ENCODE results near the gene FHOD3.

Gene FHOD3

GRCh38 chr18:36610661-36611060 is 313.1 kb downstream of the FHOD3 start:
- no peak for TF ChIP-seq REST (IDR thresholded peaks at IDR 0.05; ENCODE audit: insufficient read depth in 1 of 2, low read depth in 2 of 2, low read length in 2 of 2)
- TF ChIP-seq TAF1 (IDR thresholded peaks at IDR 0.05; ENCODE audit: borderline replicate concordance, insufficient read depth, low read length): no peak
- TF ChIP-seq SIN3A (IDR thresholded peaks at IDR 0.05; ENCODE audit: borderline replicate concordance, insufficient read depth, low read length): no peak
- TF ChIP-seq POLR2AphosphoS5 (IDR thresholded peaks at IDR 0.05; ENCODE audit: low read depth, low read length): no peak
- TF ChIP-seq FOXP2 (optimal IDR thresholded peaks at IDR 0.05; ENCODE audit: borderline replicate concordance, extremely low read depth, extremely low read length, insufficient read depth): no peak

- no peak for TF ChIP-seq REST (IDR thresholded peaks at IDR 0.05; ENCODE audit: insufficient read depth in 1 of 2, low read depth in 2 of 2, low read length in 2 of 2)
- TF ChIP-seq FOXP2 (optimal IDR thresholded peaks at IDR 0.05; ENCODE audit: borderline replicate concordance, extremely low read depth, extremely low read length, insufficient read depth): no peak
- TF ChIP-seq POLR2AphosphoS5 (IDR thresholded peaks at IDR 0.05; ENCODE audit: low read depth, low read length): no peak
- TF ChIP-seq TAF1 (IDR thresholded peaks at IDR 0.05; ENCODE audit: borderline replicate concordance, insufficient read depth, low read length): no peak
- no peak for TF ChIP-seq SIN3A (IDR thresholded peaks at IDR 0.05; ENCODE audit: borderline replicate concordance, insufficient read depth, low read length)
Observed at GRCh38 chr18:36613069-36613468, 315.6 kb downstream of the FHOD3 start.

- no peak for TF ChIP-seq TAF1 (IDR thresholded peaks at IDR 0.05; ENCODE audit: borderline replicate concordance, insufficient read depth, low read length)
- no peak for TF ChIP-seq REST (IDR thresholded peaks at IDR 0.05; ENCODE audit: insufficient read depth in 1 of 2, low read depth in 2 of 2, low read length in 2 of 2)
- no peak for TF ChIP-seq POLR2AphosphoS5 (IDR thresholded peaks at IDR 0.05; ENCODE audit: low read depth, low read length)
- no peak for TF ChIP-seq SIN3A (IDR thresholded peaks at IDR 0.05; ENCODE audit: borderline replicate concordance, insufficient read depth, low read length)
- no peak for TF ChIP-seq FOXP2 (optimal IDR thresholded peaks at IDR 0.05; ENCODE audit: borderline replicate concordance, extremely low read depth, extremely low read length, insufficient read depth)
Observed at GRCh38 chr18:36613810-36614209, 316.3 kb downstream of the FHOD3 start.

- TF ChIP-seq SIN3A (IDR thresholded peaks at IDR 0.05; ENCODE audit: borderline replicate concordance, insufficient read depth, low read length) (no peak), REST (IDR thresholded peaks at IDR 0.05; ENCODE audit: insufficient read depth in 1 of 2, low read depth in 2 of 2, low read length in 2 of 2) (no peak)
Observed at GRCh38 chr18:36620788-36621187, 323.3 kb downstream of the FHOD3 start.

GRCh38 chr18:36622610-36623009 is 325.1 kb downstream of the FHOD3 start:
- TF ChIP-seq FOXP2 (optimal IDR thresholded peaks at IDR 0.05; ENCODE audit: borderline replicate concordance, extremely low read depth, extremely low read length, insufficient read depth) (no peak), POLR2AphosphoS5 (IDR thresholded peaks at IDR 0.05; ENCODE audit: low read depth, low read length) (no peak), SIN3A (IDR thresholded peaks at IDR 0.05; ENCODE audit: borderline replicate concordance, insufficient read depth, low read length) (no peak), REST (IDR thresholded peaks at IDR 0.05; ENCODE audit: insufficient read depth in 1 of 2, low read depth in 2 of 2, low read length in 2 of 2) (no peak), TAF1 (IDR thresholded peaks at IDR 0.05; ENCODE audit: borderline replicate concordance, insufficient read depth, low read length) (no peak)

Measured in PFSK-1 (cell line).